ENCODE results near the gene SLC6A3.
"Not testable (repeated sequence)": the region's sequence is repeated elsewhere in the genome, so short reads cannot be mapped to it uniquely, and the experiment has no call there.

The SLC6A3 gene

GRCh38 chr5:1367149-1367548 lies 78.1 kb downstream of the SLC6A3 start:
- DNase-seq, result no peak

DNA sequence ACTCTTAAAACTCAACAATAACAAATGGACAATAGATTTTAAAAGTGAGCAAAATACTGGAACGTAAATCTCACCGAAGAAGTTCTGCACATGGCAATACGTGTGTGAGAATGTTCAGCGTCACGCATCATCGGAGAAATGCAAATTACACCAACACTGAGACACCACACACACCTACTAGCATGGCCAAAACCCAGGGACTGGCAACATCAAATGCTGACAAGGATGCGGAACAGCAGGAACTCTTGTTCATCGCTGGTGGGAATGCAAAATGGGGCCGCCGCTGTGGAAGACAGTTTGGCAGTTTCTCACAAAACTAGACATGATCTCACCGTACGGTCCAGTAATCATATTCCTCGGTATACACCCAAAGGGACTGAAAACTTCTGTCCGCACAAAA lies 78.7 kb downstream of the SLC6A3 start:
- no peak for DNase-seq

DNA sequence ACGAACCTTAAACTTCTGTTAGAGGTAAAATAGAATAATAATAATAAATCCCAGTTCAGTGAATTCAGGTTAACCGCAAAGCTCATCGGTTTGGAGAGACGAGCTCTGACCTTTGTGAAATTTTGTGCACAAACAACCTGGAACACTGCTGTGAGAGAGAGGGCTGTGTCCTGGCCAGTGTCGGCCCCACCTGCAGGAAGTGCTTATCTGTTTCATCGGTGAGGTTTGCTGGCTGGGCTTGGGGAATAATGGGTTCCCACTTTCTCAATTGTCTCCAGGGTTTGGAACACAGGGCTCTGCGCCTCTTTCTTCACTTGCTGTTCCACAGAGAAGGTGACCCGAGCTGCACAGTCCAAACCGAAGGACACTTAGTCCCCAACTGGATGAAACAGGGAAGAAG lies 81.0 kb downstream of the SLC6A3 start:
- no peak for DNase-seq

GRCh38 chr5:1363581-1363980 lies 81.7 kb downstream of the SLC6A3 start:
- DNase-seq, result no peak

- no peak for DNase-seq
These were observed 82.1 kb downstream of the SLC6A3 start for GRCh38 chr5:1363160-1363559.

GRCh38 chr5:1362242-1363015 lies 82.8 kb downstream of the SLC6A3 start:
- no peak for DNase-seq

DNA sequence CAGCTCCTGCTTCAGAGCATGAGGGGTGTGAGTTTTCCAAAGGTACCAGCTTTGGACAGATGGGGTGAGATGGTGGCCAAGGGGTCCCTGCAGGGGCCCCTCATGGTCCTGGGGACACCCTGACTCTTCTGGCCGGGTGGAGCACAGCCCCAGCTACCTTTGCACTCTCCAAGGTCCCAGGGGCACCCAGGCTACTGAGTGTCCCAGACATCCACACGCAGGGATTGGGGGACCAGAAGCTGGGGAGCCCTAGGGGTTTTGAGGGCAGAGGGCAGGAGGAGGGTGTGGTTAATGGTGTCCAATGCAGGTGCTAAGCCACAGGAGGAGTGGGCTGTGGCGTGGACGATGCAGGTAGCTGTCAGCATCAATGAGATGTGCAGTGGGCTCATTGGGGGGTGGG lies 84.4 kb downstream of the SLC6A3 start:
- no peak for DNase-seq

DNA sequence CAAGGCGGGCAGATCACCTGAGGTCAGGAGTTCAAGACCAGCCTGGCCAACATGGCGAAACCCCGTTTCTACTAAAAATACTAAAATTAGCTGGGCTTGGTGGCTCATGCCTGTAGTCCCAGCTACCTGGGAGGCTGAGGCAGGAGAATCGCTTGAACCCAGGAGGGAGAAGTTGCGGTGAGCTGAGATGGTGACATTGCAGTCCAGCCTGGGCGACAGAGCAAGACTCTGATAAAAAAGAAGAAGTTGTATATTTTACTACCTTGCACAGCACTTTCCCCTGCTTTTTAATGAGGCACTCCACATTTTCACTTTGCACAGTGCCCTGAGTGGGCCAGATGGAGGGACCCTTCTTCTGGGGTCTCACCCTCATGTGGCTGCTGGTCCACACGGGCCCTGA lies 84.9 kb downstream of the SLC6A3 start:
- not testable (repeated sequence) for DNase-seq

GRCh38 chr5:1359713-1360112 lies 85.5 kb downstream of the SLC6A3 start:
- no peak for DNase-seq

GRCh38 chr5:1359031-1359645 lies 86.1 kb downstream of the SLC6A3 start:
- DNase-seq, result no peak

DNA sequence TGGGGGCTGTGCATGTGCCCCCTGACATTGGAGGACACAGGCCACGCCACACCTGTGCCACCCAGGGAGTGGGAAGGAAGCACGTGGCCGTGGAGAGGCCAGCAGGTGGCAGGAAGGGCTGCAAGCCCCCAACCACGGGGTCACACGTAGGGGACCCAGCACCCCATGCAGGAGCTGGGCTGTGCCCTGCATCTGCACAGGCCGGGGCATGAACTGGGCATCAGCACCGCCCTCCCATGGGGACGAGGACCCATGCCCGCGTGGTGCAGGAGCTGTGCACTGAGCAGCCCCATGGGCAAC lies 86.6 kb downstream of the SLC6A3 start:
- DNase-seq, result no peak

DNA sequence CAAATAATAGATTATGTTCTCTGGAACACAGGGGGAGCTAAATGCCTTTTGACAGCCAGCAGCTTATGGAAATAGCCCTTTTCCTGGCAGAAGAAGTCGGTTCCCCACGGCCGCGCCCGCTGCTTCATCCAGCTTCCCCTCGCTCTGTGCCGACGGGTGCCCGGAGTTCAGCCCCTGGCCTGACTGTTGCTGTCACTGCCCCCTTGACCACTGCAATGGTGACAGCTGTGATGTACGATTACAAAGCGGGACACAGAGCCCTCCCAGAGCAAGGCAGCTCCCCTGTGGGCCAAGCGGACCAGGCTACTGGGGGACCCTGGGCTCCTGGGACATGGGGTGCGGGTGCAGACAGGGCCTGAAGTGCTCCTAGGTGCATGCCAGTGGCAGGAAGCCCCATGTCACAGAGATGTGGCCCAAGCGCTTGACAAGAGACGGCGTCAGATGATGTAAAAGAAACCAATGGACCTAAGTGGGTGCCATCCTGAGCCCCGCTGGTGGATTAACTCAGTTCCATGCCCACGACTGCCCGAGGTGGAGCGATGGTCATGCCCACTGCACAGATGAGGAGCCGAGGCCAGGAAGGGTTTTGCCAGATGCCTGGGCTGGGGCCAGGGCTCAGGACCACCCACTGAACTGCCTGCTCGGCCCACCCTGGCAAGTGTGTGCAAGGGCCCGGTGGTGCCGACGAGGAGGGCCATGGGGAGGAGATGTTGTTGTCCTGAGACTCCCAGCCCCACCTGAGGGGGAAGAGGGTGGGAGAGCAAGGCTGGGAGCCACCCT lies 87.1 kb downstream of the SLC6A3 start:
- no peak for DNase-seq

DNA sequence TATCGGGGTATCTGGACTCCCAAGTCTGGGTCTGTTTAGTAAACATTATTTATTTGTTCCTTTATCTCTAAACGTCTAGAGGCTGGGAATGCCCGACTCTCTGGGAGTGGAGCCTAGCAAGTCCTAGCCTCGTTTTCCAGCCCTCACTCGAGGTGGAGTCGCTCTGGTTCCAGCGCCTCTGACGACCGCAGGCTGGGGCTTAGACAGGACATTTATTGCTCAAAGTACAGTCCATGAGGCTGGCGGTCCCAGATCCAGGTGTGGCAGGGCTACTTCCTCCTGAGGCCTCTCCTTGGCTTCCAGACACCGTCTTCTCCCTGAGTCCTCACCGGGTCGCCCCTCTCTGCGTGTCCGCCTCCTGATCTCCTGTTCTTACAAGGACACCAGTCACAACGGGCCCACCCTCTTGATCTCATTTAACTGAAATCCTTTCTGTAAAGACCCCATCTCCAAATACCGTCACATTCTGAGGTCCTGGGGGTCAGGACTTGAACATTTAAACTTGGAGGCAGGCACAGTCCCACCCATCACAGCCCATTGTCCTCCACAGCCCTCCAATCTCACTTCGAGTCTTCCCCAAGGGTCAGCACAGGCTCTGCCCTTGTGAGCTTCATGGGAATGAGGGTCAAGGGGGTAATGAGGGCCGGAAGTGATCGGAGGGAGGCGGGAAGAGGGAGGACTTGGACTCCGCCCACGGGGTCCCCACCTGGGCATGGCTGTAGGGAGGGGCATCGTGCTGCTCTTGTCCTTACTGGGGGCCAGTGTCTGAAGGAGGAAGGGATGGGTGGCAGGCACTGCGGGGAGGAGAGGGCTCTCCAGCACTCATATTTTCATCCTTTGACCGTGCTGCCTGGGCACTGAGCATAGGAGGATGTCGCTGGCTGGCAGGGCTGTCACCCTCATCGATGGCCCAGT lies 88.1 kb downstream of the SLC6A3 start:
- no peak for DNase-seq

DNA sequence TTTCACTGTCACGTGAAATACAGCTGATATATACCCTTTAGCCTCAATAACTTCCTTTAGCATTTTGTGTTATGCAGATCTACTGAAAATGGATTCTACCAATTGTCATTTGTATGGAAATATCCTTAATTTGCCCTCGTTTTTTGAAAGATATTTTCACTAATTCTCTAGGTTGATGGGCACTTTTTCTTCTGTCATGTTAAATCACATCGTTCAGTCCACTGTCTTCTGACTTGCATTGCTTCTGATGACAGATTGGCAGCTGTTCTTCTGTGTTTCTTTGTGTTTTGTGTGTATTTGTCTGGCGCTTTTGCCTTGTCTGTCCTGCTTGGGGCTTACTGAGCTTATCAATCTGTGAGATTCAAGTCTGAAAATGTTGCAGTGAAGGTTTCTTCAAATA lies 90.7 kb downstream of the SLC6A3 start:
- no peak for DNase-seq

- no peak for DNase-seq
These were observed 92.7 kb downstream of the SLC6A3 start for GRCh38 chr5:1352231-1353219.

GRCh38 chr5:1351156-1351555 lies 94.1 kb downstream of the SLC6A3 start:
- no peak for DNase-seq

GRCh38 chr5:1349246-1349645 lies 96.0 kb downstream of the SLC6A3 start:
- no peak for DNase-seq

GRCh38 chr5:1348986-1349245 lies 96.3 kb downstream of the SLC6A3 start:
- DNase-seq, result no peak

DNA sequence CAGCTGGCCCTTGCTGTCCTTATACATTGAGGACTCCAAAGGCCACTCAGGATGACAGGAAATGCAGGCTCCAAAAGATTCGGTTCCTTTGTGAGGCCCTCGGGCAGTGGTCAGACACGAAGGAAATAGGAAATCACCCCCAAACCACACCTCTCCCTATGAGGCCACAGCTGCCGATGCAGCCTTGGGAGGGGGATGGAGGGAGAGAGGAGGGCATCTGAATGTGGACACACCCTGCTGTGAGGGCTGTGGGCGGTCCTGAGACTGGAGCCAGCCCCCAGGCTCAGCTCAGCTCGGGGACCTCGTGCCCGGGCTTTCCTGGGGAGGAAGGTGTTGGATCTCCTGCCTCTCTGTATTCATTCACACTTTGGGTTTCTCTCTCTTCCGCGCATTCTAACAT lies 97.7 kb downstream of the SLC6A3 start:
- no peak for DNase-seq

GRCh38 chr5:1346627-1347440 lies 98.4 kb downstream of the SLC6A3 start:
- no peak for DNase-seq

Data from fibroblast of skin of back (primary cell).